H9 (cell line): ENCODE measurements around the gene DSG2. TPM values are rescaled to one million over a fixed set of nuclear protein-coding genes. Genes with fewer than 3 reads are reported as not detected.

ENCODE experiments used
- DNase-seq: peaks from one replicate; pipeline ENCODE4 v3.0.0-alpha.2; 2017
- H2AFZ ChIP-seq: one replicate; pipeline ENCODE4 v1.6.1; 2013; ENCODE audit warnings: mild to moderate bottlenecking, low read length, control low read depth, moderate library complexity
- H2AK5ac ChIP-seq: 2 replicates; pipeline ENCODE4 v1.6.1; 2013; ENCODE audit warnings: low read length, control low read depth, mixed read lengths; ENCODE audit not compliant: insufficient read length
- H2BK120ac ChIP-seq: one replicate; pipeline ENCODE4 v1.6.1; 2013; ENCODE audit warnings: low read depth, mild to moderate bottlenecking, low read length, control low read depth, inconsistent platforms; ENCODE audit not compliant: poor library complexity, severe bottlenecking
- H2BK12ac ChIP-seq: 2 replicates; pipeline ENCODE4 v1.6.1; 2013; ENCODE audit warnings: low read length, control low read depth, mixed read lengths, low read depth; ENCODE audit not compliant: insufficient read length
- H2BK15ac ChIP-seq: 2 replicates; pipeline ENCODE4 v1.6.1; 2013; ENCODE audit warnings: low read depth, low read length, control low read depth
- H2BK20ac ChIP-seq: one replicate; pipeline ENCODE4 v1.6.1; 2013; ENCODE audit warnings: low read depth, mild to moderate bottlenecking, low read length, control low read depth, inconsistent platforms; ENCODE audit not compliant: poor library complexity, severe bottlenecking
- H2BK5ac ChIP-seq: 2 replicates; pipeline ENCODE4 v1.6.1; 2013; ENCODE audit warnings: low read length, control low read depth, mixed read lengths; ENCODE audit not compliant: insufficient read length
- H3K14ac ChIP-seq: 2 replicates; pipeline ENCODE4 v1.6.1; 2013; ENCODE audit warnings: low read length, control low read depth; ENCODE audit not compliant: insufficient read depth
- H3K18ac ChIP-seq: 2 replicates; pipeline ENCODE4 v1.6.1; 2013; ENCODE audit warnings: low read depth, mild to moderate bottlenecking, mixed read lengths, low read length, control low read depth; ENCODE audit not compliant: insufficient read length
- H3K23ac ChIP-seq: 2 replicates; pipeline ENCODE4 v1.6.1; 2013; ENCODE audit warnings: low read length, control low read depth, mixed read lengths, low read depth; ENCODE audit not compliant: insufficient read length
- H3K23me2 ChIP-seq: 2 replicates; pipeline ENCODE4 v1.6.1; 2013; ENCODE audit warnings: low read depth, mild to moderate bottlenecking, mixed read lengths, low read length, control low read depth; ENCODE audit not compliant: insufficient read length, poor library complexity, severe bottlenecking
- H3K27ac ChIP-seq: 2 replicates; pipeline ENCODE4 v1.5.1; 2013; ENCODE audit warnings: low read length, control low read depth, mixed read lengths, low read depth; ENCODE audit not compliant: insufficient read length
- H3K27me3 ChIP-seq: 2 replicates; pipeline ENCODE4 v1.6.1; 2013; ENCODE audit warnings: low read length, control low read depth, inconsistent platforms; ENCODE audit not compliant: insufficient read depth
- H3K4ac ChIP-seq: 2 replicates; pipeline ENCODE4 v1.6.1; 2013; ENCODE audit warnings: low read depth, mild to moderate bottlenecking, control low read depth, inconsistent platforms, low read length, moderate library complexity
- H3K4me1 ChIP-seq: 2 replicates; pipeline ENCODE4 v1.6.1; 2013; ENCODE audit warnings: low read length, control low read depth, inconsistent platforms; ENCODE audit not compliant: insufficient read depth
- H3K4me2 ChIP-seq: 2 replicates; pipeline ENCODE4 v1.6.1; 2013; ENCODE audit warnings: low read length, control low read depth, mixed read lengths; ENCODE audit not compliant: insufficient read length, insufficient read depth
- H3K56ac ChIP-seq: 2 replicates; pipeline ENCODE4 v1.6.1; 2013; ENCODE audit warnings: low read depth, mild to moderate bottlenecking, mixed read lengths, low read length, control low read depth; ENCODE audit not compliant: insufficient read length
- H3K79me1 ChIP-seq: 2 replicates; pipeline ENCODE4 v1.6.1; 2013; ENCODE audit warnings: low read depth, mild to moderate bottlenecking, moderate library complexity, low read length, control low read depth, inconsistent platforms; ENCODE audit not compliant: insufficient read depth, poor library complexity, severe bottlenecking
- H3K79me2 ChIP-seq: 2 replicates; pipeline ENCODE4 v1.6.1; 2013; ENCODE audit warnings: low read length, control low read depth, inconsistent platforms; ENCODE audit not compliant: insufficient read depth
- H3K9ac ChIP-seq: 2 replicates; pipeline ENCODE4 v1.6.1; 2013; ENCODE audit warnings: low read length, control low read depth, mixed read lengths; ENCODE audit not compliant: insufficient read length; ENCODE audit errors: extremely low read depth
- H3K9me3 ChIP-seq: one replicate; pipeline ENCODE4 v1.6.1; 2013; ENCODE audit warnings: low read depth, low read length, inconsistent platforms; ENCODE audit not compliant: control insufficient read depth
- H3T11ph ChIP-seq: one replicate; pipeline ENCODE4 v1.6.1; 2013; ENCODE audit warnings: mild to moderate bottlenecking, low read length, control low read depth, inconsistent platforms
- H4K20me1 ChIP-seq: one replicate; pipeline ENCODE4 v1.6.1; 2013; ENCODE audit not compliant: control insufficient read depth, insufficient read length, insufficient read depth
- H4K5ac ChIP-seq: 2 replicates; pipeline ENCODE4 v1.6.1; 2013; ENCODE audit warnings: low read depth, mild to moderate bottlenecking, mixed read lengths, low read length, control low read depth; ENCODE audit not compliant: insufficient read length
- H4K8ac ChIP-seq: replicated peaks from 2 replicates; pipeline ENCODE4 v1.6.1; 2013; ENCODE audit warnings: low read length, control low read depth, mixed read lengths, low read depth; ENCODE audit not compliant: insufficient read length
- H4K91ac ChIP-seq: 2 replicates; pipeline ENCODE4 v1.6.1; 2013; ENCODE audit warnings: low read depth, mild to moderate bottlenecking, moderate library complexity, mixed read lengths, low read length, control low read depth; ENCODE audit not compliant: insufficient read length
- H3K27ac Mint-ChIP-seq, 3 experiments: 2 replicates in 2 of 3; 3 replicates in 1 of 3; pipeline ENCODE4 v1.8.0; 2020 to 2021; ENCODE audit warnings: mixed read lengths in 3 of 3, mild to moderate bottlenecking in 1 of 3, moderate library complexity in 1 of 3
- H3K27me3 Mint-ChIP-seq: 2 replicates; pipeline ENCODE4 v1.8.0; 2021; ENCODE audit warnings: low read depth, mild to moderate bottlenecking, moderate library complexity, mixed read lengths
- H3K36me3 Mint-ChIP-seq, 3 experiments: 2 replicates in 2 of 3; 3 replicates in 1 of 3; pipeline ENCODE4 v1.8.0; 2020 to 2021; ENCODE audit warnings: low read depth in 3 of 3, mixed read lengths in 3 of 3; ENCODE audit not compliant: insufficient read depth in 1 of 3
- H3K4me1 Mint-ChIP-seq, 2 experiments: 2 replicates each; pipeline ENCODE4 v1.8.0; 2020; ENCODE audit warnings: mixed read lengths in 2 of 2
- H3K4me3 Mint-ChIP-seq, 2 experiments: 2 replicates in 1 of 2; 3 replicates in 1 of 2; pipeline ENCODE4 v1.8.0; 2020 to 2021; ENCODE audit warnings: mild to moderate bottlenecking in 2 of 2, mixed read lengths in 2 of 2, moderate library complexity in 1 of 2
- H3K9me3 Mint-ChIP-seq, 2 experiments: 2 replicates in 1 of 2; 3 replicates in 1 of 2; pipeline ENCODE4 v1.8.0; 2020; ENCODE audit warnings: mild to moderate bottlenecking in 2 of 2, mixed read lengths in 2 of 2, moderate library complexity in 1 of 2
- CTCF ChIP-seq: fragments of 200-600 bp; sonication (generic); conservative IDR thresholded peaks from 3 replicates; pipeline ENCODE4 v1.8.0; 2021; ENCODE audit warnings: antibody characterized with exemption, mild to moderate bottlenecking
- WGBS: extraction: QIAGEN DNeasy Blood & Tissue Kit; methylation state at CpG from one replicate; pipeline ENCODE4 v1.1.7; 2013; ENCODE audit warnings: missing lambda C conversion rate, low lambda C conversion rate, mixed read lengths; ENCODE audit not compliant: insufficient read length; ENCODE audit errors: extremely low coverage; 5-methylcytosine and 5-hydroxymethylcytosine counted together
- total RNA-seq: library from RNA; stranded (reverse); gene quantifications from 2 replicates; pipeline ENCODE4 v1.2.1, GENCODE V29; 2021

DSG2 gene
- total RNA-seq, 1 experiment from 2014 or later: 107 TPM

DNA sequence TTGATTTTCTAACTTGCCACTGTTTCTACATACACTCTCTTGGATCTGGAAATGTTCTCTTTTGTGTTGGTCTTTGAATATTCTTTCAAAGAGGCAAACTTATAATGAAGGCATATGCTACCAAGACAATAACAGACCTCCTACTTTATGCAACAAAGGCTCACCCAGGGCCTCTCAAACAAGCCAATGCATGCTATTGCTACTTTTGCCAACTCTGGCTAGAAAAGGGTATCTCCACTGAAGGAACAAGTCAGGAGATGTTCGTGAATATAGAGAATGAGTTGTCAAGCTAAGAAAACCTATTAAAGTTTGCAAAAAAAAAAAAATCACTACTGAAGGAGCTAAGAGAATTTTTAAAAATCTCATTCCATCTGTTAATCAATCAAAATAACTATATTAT is 15.9 kb upstream of the DSG2 start:
- Histone ChIP-seq H3K23me2 (no peaks in the 10 kb centered on the region), H2AK5ac (no peak overlapping the region), H4K20me1 (no peaks in the 10 kb centered on the region), H3K14ac (no peak overlapping the region), H3K79me2 (no peaks in the 10 kb centered on the region), H3T11ph (no peak overlapping the region), H2AFZ (no peak overlapping the region), H2BK15ac (no peak overlapping the region), H3K56ac (no peak overlapping the region), H2BK12ac (no peak overlapping the region), H3K27ac (no peak overlapping the region), H3K23ac (no peak overlapping the region), H3K4me2 (no peak overlapping the region), H3K9me3 (no peaks in the 10 kb centered on the region), H2BK120ac (no peak overlapping the region), H3K27me3 (no peaks in the 10 kb centered on the region), H3K79me1 (no peaks in the 10 kb centered on the region), H2BK5ac (no peak overlapping the region), H3K4me1 (no peaks in the 10 kb centered on the region), H3K18ac (no peak overlapping the region), H3K4ac (no peak overlapping the region), H4K91ac (no peak overlapping the region), H4K5ac (no peak overlapping the region), H2BK20ac (no peak overlapping the region), H4K8ac (no peak overlapping the region), H3K9ac (no peak overlapping the region)
- Mint-ChIP-seq H3K4me1 (peaks cover 0 to 4% of the 10 kb centered on the region in 2 experiments; a peak in 3 of 4 replicates), H3K36me3 (peaks cover 0 to 7% (median 0%) of the 10 kb centered on the region in 3 experiments; a peak in 2 of 7 replicates), H3K4me3 (no peak overlapping the region), H3K27me3 (no peaks in the 10 kb centered on the region), H3K27ac (no peak overlapping the region), H3K9me3 (peaks cover 5 to 9% of the 10 kb centered on the region in 2 experiments; a peak in 4 of 5 replicates)
- no peak for DNase-seq
- TF ChIP-seq CTCF: no peak
- no CpG with 5 or more reads among the region's 1 CpG for whole genome bisulfite sequencing
